Right lobe of liver (tissue), 4 donors: ENCODE data around the gene GNAI3.

Experiments used
- CTCF ChIP-seq, 4 donors: fragments of 200-600 bp in 3 of 4; fragments of 450-650 bp in 1 of 4; IDR thresholded peaks; one replicate each; pipeline versions ENCODE4 v1.5.1 to v1.8.0; 2016 to 2022; ENCODE audit warnings: antibody characterized with exemption in 4 of 4, mild to moderate bottlenecking in 2 of 4
- POLR2A ChIP-seq: fragments of 450-650 bp; IDR thresholded peaks from one replicate; pipeline ENCODE4 v1.6.1; 2017; ENCODE audit warnings: antibody characterized with exemption, mild to moderate bottlenecking
- donor health status: DM: no; HTN: no; CAD: no.
- donor health status: DM: no; HTN: no; CAD: no.
- donor health status: DM: no; HTN: yes; CAD: no.

GRCh38 chr1:109569323-109569722 lies 20.9 kb downstream of the GNAI3 start:
- TF ChIP-seq POLR2A (no peak), CTCF (IDR thresholded peaks at IDR 0.05) (no peak)
